Measurements from ENCODE around the gene NOXO1.
"Not testable (repeated sequence)": the region's sequence is repeated elsewhere in the genome, so short reads cannot be mapped to it uniquely, and the experiment has no call there.

The NOXO1 gene

DNA sequence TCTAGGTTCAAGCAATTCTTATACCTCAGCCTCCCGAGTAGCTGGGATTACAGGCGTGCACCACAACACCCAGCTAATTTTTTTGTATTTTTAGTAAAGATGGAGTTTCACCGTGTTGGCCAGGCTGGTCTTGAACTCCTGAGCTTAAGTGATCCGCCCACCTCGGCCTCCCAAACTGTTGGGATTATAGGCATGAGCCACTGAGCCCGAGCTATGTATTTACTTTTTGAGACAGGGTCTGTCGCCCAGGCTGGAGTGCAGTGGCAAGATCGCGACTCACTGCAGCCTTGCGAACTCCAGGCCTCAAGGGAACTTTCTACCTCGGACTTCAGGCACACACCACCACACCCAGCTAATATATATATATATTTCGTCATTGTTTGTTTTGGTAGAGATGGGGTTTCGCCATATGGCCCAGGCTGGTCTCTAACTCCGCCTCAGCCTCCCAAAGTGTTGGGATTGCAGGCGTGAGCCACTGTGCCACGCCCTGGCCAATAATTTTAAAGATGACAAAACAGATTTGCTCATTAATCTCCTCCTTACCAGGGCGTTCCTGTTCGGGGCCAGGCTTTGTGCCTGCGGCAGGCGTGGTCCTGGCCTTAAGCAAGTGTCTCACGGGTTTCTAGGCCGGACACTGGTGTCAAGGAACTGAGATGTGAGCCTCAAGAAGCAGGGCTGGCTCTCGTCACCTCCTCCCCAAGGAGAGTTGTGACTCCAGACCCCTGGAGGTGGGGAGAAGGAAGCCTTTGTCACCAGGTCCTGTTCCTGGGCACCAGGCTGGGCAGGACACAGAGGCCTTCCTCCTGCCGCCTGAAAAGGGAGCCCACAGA is 34.1 kb upstream of the NOXO1 start:
- no peak for DNase-seq (ENCODE audit: insufficient read length, low spot score)
- FAIRE-seq, result no peak
- TF ChIP-seq SPI1 (IDR thresholded peaks at IDR 0.05; ENCODE audit: low read depth, low read length), result no peak
- no peak for TF ChIP-seq PAX5 (IDR thresholded peaks at IDR 0.05; ENCODE audit: insufficient read depth, low read length, severe bottlenecking)
- no peak for TF ChIP-seq POLR2AphosphoS5 (IDR thresholded peaks at IDR 0.05; ENCODE audit: low read depth, low read length)
- TF ChIP-seq POU2F2 (IDR thresholded peaks at IDR 0.05; ENCODE audit: low read depth, low read length), result no peak
- no peak for TF ChIP-seq TAF1 (IDR thresholded peaks at IDR 0.05; ENCODE audit: low read depth, low read length)
- no peak for TF ChIP-seq POLR2A (IDR thresholded peaks at IDR 0.05; ENCODE audit: low read depth, low read length)

DNA sequence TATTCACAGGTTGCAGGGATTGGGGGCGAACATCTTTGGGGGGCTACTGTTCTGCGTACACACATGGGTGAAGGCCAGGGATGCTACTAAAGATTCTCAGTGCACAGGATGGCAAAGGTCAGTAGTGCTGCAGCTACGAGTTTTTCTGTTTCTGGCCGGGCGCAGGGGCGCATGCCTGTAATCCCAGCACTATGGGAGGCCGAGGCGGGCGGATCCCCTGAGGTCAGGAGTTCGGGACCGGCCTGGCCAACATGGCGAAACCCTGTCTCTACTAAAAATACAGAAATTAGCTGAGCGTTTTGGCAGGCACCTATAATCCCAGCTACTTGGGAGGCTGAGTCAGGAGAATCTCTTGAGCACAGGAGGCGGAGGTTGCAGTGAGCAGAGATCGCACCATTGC is 32.3 kb upstream of the NOXO1 start:
- no peak for TF ChIP-seq SPI1 (IDR thresholded peaks at IDR 0.05; ENCODE audit: low read depth, low read length)
- FAIRE-seq, result no peak
- no peak for DNase-seq (ENCODE audit: insufficient read length, low spot score)

DNA sequence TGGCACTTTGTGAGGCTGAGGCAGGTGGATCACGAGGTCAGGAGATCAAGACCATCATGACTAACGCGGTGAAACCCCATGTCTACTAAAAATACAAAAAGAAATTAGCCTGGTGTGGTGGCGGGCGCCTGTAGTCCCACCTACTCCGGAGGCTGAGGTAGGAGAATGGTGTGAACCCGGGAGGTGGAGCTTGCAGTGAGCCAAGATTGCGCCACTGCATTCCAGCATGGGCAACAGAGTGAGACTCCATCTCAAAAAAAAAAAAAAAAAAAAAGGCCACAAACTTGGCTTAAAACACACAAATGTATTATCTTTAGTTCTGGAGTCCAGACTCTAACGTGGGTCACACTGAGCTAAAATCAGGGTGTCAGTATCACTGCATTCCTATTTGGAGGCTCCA is 30.5 kb upstream of the NOXO1 start:
- not testable (repeated sequence) for DNase-seq (ENCODE audit: insufficient read length, low spot score); FAIRE-seq

DNA sequence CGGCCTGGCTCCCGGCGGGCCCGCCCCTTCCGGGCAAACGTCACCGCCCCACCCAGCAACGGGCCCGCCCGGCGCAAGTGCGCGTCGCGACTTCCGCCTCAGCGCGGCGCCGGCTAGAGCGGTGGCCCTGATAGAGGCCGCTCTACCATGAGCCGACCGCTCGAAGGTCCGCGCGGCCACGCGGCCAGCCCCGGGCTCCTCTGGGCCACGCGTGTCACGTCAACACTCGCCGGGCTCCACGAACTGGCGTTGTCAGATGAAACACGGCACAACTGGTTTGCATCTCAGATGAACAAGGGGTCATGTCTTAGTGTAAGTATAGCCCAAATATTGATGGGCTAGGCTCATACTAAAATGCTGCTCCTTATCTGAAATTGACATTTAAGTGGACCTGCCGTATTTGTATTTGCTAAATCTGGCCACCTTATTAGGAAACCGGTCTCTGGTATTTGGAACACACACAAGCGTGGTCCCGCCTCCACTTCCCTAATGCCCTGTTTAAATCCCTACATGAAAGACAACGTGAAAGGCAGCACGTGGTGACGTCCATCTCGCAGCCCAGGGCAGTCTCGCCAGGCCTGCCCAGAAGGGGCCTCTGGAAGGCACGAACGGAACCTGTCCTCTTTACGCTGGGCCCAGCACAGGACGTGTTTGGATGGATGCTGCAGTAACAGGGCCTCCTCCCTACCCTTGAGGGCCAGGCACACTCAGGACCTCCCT is 28.7 kb upstream of the NOXO1 start, which contains the start of gene ZNF598:
Gene ZNF598 (minus strand): TSS at position 31 of the 720 bp plus-strand sequence.
- peak; percentile 50 for TF ChIP-seq TAF1 (IDR thresholded peaks at IDR 0.05; ENCODE audit: low read depth, low read length)
- TF ChIP-seq POLR2AphosphoS5 (IDR thresholded peaks at IDR 0.05; ENCODE audit: low read depth, low read length), result peak; percentile 82
- TF ChIP-seq POU2F2 (IDR thresholded peaks at IDR 0.05; ENCODE audit: low read depth, low read length), result peak; percentile 52
- peak; percentile 56 for TF ChIP-seq SPI1 (IDR thresholded peaks at IDR 0.05; ENCODE audit: low read depth, low read length)
- TF ChIP-seq PAX5 (IDR thresholded peaks at IDR 0.05; ENCODE audit: insufficient read depth, low read length, severe bottlenecking), result no peak
- TF ChIP-seq POLR2A (IDR thresholded peaks at IDR 0.05; ENCODE audit: low read depth, low read length), result peak; percentile 87
- FAIRE-seq (peak; percentile 98), DNase-seq (ENCODE audit: insufficient read length, low spot score) (peak; percentile 97)

DNA sequence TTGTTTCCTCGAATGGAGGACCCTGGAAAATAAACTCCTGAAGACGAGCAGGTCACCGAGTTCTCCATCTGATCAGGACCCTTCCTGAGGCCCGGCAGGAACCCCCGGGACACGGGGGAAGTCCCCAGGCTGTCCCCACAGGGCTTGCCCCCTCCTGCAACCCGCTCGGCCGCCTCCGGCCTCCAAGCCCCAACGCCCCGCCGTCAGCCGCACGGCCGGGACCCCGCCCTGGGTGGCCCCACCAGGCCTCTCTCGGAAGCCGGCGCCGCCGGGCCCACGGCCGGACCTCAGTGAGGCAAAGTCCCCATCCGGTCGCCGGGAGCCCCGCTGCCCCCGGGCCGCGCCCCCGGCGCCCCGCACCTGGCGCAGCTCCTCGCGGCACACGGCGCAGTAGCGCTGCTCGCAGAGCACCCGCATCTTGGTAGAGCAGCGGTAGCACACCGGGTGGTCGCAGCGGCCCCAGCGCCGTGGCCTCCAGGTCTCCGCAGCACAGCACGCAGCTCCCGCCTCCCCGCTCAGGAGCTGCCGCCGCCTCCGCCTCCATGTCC is 28.0 kb upstream of the NOXO1 start:
- no peak; the same call in 1 of the 2 replicates for TF ChIP-seq POLR2A (IDR thresholded peaks at IDR 0.05; ENCODE audit: low read depth, low read length)
- no peak for TF ChIP-seq PAX5 (IDR thresholded peaks at IDR 0.05; ENCODE audit: insufficient read depth, low read length, severe bottlenecking)
- no peak for TF ChIP-seq TAF1 (IDR thresholded peaks at IDR 0.05; ENCODE audit: low read depth, low read length)
- no peak; the same call in 1 of the 2 replicates for TF ChIP-seq POLR2AphosphoS5 (IDR thresholded peaks at IDR 0.05; ENCODE audit: low read depth, low read length)
- TF ChIP-seq SPI1 (IDR thresholded peaks at IDR 0.05; ENCODE audit: low read depth, low read length), result no peak
- no peak for TF ChIP-seq POU2F2 (IDR thresholded peaks at IDR 0.05; ENCODE audit: low read depth, low read length)
- no peak for FAIRE-seq
- no peak for DNase-seq (ENCODE audit: insufficient read length, low spot score)

GRCh38 chr16:2008631-2009163 is 27.4 kb upstream of the NOXO1 start:
- DNase-seq (ENCODE audit: insufficient read length, low spot score) (no peak), FAIRE-seq (peak; percentile 58)
- TF ChIP-seq PAX5 (IDR thresholded peaks at IDR 0.05; ENCODE audit: insufficient read depth, low read length, severe bottlenecking) (no peak), POLR2AphosphoS5 (IDR thresholded peaks at IDR 0.05; ENCODE audit: low read depth, low read length) (no peak), POU2F2 (IDR thresholded peaks at IDR 0.05; ENCODE audit: low read depth, low read length) (no peak), SPI1 (IDR thresholded peaks at IDR 0.05; ENCODE audit: low read depth, low read length) (no peak), TAF1 (IDR thresholded peaks at IDR 0.05; ENCODE audit: low read depth, low read length) (no peak), POLR2A (IDR thresholded peaks at IDR 0.05; ENCODE audit: low read depth, low read length) (no peak)

DNA sequence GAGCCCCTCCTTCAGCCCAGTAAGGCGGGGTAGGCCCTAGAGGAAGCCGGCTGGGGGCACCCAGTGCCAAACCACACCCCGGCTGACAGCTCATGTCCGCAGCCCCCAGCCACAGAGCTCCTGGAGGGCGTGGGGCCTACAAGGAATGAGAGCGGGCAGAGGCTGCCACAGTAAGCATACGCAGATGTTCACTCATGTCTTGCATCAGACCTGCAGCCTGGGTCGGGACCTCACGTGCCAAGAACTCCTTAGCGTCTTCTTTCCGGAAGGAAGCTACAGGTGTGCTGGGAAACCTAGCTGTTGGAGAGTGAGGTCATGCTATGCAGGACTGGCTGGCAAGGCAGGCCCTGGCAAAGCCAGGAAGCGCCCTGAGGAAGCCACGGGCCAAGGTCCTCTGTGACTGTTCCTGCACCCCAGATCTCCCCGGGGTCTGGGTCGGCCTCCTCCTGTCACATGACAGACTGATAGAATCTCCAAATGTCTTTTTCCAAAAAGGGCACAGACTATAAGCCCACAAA is 26.8 kb upstream of the NOXO1 start:
- no peak for DNase-seq (ENCODE audit: insufficient read length, low spot score)
- FAIRE-seq, result peak; percentile 58
- peak; percentile 46; the same call in 1 of the 2 replicates for TF ChIP-seq POU2F2 (IDR thresholded peaks at IDR 0.05; ENCODE audit: low read depth, low read length)
- TF ChIP-seq TAF1 (IDR thresholded peaks at IDR 0.05; ENCODE audit: low read depth, low read length), result no peak
- no peak for TF ChIP-seq SPI1 (IDR thresholded peaks at IDR 0.05; ENCODE audit: low read depth, low read length)
- peak; percentile 39; the same call in 1 of the 2 replicates for TF ChIP-seq POLR2AphosphoS5 (IDR thresholded peaks at IDR 0.05; ENCODE audit: low read depth, low read length)
- 0 out of 2 replicates have a peak, but pooled peaks have one; percentile 31 for TF ChIP-seq POLR2A (IDR thresholded peaks at IDR 0.05; ENCODE audit: low read depth, low read length)
- no peak for TF ChIP-seq PAX5 (IDR thresholded peaks at IDR 0.05; ENCODE audit: insufficient read depth, low read length, severe bottlenecking)

- no peak for FAIRE-seq
These were observed 26.0 kb upstream of the NOXO1 start for GRCh38 chr16:2007081-2007836.

More at GRCh38 chr16:2007081-2007836, 26.0 kb upstream of the NOXO1 start:
- DNase-seq (ENCODE audit: insufficient read length, low spot score), result no peak
- no peak for TF ChIP-seq TAF1 (IDR thresholded peaks at IDR 0.05; ENCODE audit: low read depth, low read length)
- no peak for TF ChIP-seq SPI1 (IDR thresholded peaks at IDR 0.05; ENCODE audit: low read depth, low read length)
- TF ChIP-seq POLR2AphosphoS5 (IDR thresholded peaks at IDR 0.05; ENCODE audit: low read depth, low read length), result no peak
- no peak for TF ChIP-seq POLR2A (IDR thresholded peaks at IDR 0.05; ENCODE audit: low read depth, low read length)
- TF ChIP-seq PAX5 (IDR thresholded peaks at IDR 0.05; ENCODE audit: insufficient read depth, low read length, severe bottlenecking), result no peak
- TF ChIP-seq POU2F2 (IDR thresholded peaks at IDR 0.05; ENCODE audit: low read depth, low read length), result no peak
